Mononuclear cell (primary cell): Measurements from ENCODE around the gene MYOM3. TPM values are rescaled to one million over a fixed set of nuclear protein-coding genes. Genes with fewer than 3 reads are reported as not detected.
"Not testable (repeated sequence)": the region's sequence is repeated elsewhere in the genome, so short reads cannot be mapped to it uniquely, and the experiment has no call there.

Experiments used
- H3K27me3 ChIP-seq: 2 replicates; pipeline ENCODE4 v1.6.0; 2011; ENCODE audit warnings: low read length, control low read depth; ENCODE audit not compliant: insufficient read depth
- H3K4me1 ChIP-seq: 2 replicates; pipeline ENCODE4 v1.5.1; 2011; ENCODE audit warnings: mild to moderate bottlenecking, low read length, control low read depth; ENCODE audit not compliant: insufficient read depth
- H3K4me3 ChIP-seq: 2 replicates; pipeline ENCODE4 v1.5.1; 2011; ENCODE audit warnings: mild to moderate bottlenecking, low read length, moderate library complexity
- H3K9me3 ChIP-seq: 2 replicates; pipeline ENCODE4 v1.5.1; 2011; ENCODE audit warnings: low read depth, mild to moderate bottlenecking, control low read depth, low read length
- total RNA-seq: library from RNA; depleted of rRNA; stranded (reverse); fragments of >200 nt; gene quantifications from one replicate; pipeline ENCODE4 v1.2.3, GENCODE V29; 2012

The MYOM3 gene
- total RNA-seq, 1 donor: not detected

DNA sequence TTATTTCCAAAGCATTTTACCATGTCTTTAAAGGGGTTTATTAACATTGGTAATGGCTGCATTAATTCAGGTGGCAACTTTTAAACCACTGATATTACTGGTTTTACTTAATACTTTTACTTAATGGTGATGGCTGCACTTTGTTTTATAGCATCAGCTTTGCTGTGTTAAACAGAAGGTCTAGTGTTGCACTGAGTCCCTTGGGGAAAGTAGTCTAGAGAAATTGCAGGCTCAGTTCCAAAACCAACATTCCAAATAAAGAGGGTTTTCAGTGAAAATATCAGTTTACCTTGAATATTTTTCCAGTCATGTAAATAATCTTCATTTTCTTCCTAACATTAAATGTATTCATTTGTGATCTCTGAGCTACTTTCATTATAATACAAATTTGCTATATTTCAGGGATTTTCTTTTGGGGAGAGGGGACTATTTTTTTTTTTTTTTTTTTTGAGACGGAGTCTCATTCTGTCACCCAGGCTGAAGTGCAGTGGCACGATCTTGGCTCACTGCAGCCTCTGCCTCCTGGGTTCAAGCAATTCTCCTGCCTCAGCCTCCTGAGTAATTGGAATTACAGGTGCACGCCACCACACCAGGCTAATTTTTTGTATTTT lies 103.3 kb downstream of the MYOM3 start:
- H3K9me3 ChIP-seq, H3K4me3 ChIP-seq: not testable (repeated sequence)

GRCh38 chr1:24007079-24007478 lies 104.9 kb downstream of the MYOM3 start:
- H3K4me1 ChIP-seq: no peaks in the 10 kb centered on the region
- H3K9me3 ChIP-seq: no peaks in the 10 kb centered on the region
- no peak overlapping the region for H3K4me3 ChIP-seq
- no peaks in the 10 kb centered on the region for H3K27me3 ChIP-seq

More for the DNA sequence above, 103.3 kb downstream of the MYOM3 start:
- H3K4me1 ChIP-seq, H3K27me3 ChIP-seq: not testable (repeated sequence)

Other genes with a start within 250 kb of the MYOM3 start
- gene FUCA1, start 243.8 kb downstream of the MYOM3 start, total RNA-seq: 8.8 TPM
- gene CNR2, start 198.8 kb downstream of the MYOM3 start, total RNA-seq: 3.3 TPM
- 243 TPM for gene PNRC2, start 152.3 kb downstream of the MYOM3 start, total RNA-seq
- 316 TPM for gene SRSF10, start 131.8 kb downstream of the MYOM3 start, total RNA-seq
- not detected for gene IL22RA1, start 31.0 kb upstream of the MYOM3 start, total RNA-seq
- 1.6 TPM for gene IFNLR1, start 75.2 kb upstream of the MYOM3 start, total RNA-seq
- gene GRHL3, start 207.2 kb upstream of the MYOM3 start, total RNA-seq: not detected